ENCODE measurements around the gene PIGM.
A peak's percentile ranks its signal among the peaks of the same experiment; 100 is the strongest.
"Not testable (repeated sequence)": the region's sequence is repeated elsewhere in the genome, so short reads cannot be mapped to it uniquely, and the experiment has no call there.

PIGM gene

DNA sequence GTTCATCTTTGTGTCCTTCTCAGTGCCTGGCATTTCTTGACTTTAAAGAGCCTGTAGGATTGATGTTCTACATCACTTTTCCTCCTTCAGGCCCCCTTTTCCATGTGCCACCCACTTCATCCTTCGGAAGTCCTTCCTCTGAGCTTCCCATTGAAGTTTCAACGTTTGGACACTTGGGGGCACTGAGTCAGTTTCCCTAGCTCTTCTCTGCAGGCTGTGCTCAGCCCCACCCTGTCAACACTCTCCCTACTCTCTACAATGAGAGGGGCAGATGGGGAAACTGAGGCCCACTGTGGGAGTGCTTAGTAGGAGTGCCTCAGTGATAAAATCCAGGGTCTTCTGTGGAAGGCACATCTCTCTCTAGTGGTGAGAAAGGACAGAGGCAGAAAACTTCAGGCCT lies 26.3 kb upstream of the PIGM start:
- DNase-seq, result no peak

GRCh38 chr1:160056648-160057169 lies 24.9 kb upstream of the PIGM start:
- DNase-seq, result no peak

DNA sequence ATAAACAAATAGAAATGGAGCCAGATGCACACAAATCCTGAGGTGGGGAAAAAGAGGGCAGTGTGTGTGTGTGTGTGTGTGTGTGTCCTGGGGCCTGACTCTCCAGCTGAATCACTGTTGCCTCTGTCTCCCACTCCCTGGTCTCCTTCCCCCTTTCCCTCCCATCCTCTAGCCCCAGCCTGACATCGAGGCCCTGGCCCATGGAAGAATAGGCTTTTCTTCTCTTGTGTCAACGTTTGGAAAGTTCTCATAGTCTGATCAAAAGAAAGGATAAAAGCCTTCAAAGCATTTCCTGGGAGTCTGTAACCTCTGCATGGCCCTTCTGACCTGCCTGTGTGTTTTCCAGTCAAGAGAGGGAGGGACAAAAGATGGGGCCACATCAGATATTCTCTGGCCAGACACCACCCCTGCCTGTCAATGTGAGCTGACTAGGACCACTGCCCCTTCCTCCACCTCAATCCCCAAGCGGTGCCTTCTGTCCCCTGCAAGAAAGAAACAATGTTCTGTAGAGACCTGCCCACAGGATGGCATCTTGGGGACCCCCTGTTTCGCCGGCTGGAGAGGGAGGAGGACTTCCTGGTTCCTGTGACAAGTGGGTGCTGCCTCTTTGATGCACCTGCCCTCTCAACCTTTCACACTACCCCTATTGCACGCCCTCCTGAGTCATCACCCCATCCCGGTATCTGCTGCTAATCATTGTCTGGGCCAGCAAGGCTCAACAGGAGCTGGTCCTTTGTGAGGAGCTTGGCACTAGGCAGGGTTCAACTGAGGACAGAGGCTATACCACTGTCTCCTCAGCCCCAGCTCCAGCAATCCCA lies 22.0 kb upstream of the PIGM start:
- no peak for DNase-seq

GRCh38 chr1:160052936-160053335 lies 21.1 kb upstream of the PIGM start:
- DNase-seq, result no peak

DNA sequence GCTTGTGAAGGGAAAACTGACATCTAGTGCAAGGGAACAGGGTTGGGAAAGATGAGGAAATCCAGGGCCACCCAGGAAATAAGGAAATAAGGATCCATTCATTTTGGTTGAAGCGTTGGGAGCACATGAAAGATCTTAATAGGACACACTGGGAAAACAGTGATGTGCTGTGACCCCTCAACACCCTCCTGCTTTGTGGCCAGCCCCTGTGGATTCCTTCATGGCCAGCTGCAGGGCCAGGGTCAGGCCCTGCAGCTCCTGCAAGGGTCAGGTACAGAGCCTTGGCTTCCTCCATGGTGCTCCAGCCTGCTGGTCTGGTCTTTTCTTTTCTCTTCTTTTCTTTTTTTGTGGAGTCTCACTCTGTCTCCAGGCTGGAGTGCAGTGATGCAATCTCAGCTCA lies 18.8 kb upstream of the PIGM start:
- no peak for DNase-seq

- not testable (repeated sequence) for DNase-seq
These were observed 18.4 kb upstream of the PIGM start for GRCh38 chr1:160050182-160050581.

- no peak for DNase-seq
These were observed 17.3 kb upstream of the PIGM start for GRCh38 chr1:160049101-160049500.

DNA sequence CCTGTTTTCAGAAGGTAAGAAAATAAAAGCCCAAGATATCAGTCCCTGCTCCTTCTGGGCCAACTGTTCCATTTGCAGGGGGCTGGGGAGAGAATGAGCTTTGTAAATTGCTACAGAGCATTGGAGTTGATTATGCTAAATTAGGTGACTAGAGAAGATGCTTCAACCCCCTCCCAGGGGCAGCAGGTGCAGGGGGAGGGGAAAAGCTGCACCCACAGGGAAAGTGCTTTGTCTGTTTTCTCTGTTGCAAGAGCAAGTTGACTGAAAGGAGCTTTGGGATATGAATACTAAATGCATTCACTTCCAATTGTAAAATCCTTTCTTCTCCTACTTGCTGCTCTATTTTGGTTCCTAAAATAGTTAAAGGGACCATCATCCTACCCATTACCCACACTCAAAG lies 16.5 kb upstream of the PIGM start:
- DNase-seq, result no peak

DNA sequence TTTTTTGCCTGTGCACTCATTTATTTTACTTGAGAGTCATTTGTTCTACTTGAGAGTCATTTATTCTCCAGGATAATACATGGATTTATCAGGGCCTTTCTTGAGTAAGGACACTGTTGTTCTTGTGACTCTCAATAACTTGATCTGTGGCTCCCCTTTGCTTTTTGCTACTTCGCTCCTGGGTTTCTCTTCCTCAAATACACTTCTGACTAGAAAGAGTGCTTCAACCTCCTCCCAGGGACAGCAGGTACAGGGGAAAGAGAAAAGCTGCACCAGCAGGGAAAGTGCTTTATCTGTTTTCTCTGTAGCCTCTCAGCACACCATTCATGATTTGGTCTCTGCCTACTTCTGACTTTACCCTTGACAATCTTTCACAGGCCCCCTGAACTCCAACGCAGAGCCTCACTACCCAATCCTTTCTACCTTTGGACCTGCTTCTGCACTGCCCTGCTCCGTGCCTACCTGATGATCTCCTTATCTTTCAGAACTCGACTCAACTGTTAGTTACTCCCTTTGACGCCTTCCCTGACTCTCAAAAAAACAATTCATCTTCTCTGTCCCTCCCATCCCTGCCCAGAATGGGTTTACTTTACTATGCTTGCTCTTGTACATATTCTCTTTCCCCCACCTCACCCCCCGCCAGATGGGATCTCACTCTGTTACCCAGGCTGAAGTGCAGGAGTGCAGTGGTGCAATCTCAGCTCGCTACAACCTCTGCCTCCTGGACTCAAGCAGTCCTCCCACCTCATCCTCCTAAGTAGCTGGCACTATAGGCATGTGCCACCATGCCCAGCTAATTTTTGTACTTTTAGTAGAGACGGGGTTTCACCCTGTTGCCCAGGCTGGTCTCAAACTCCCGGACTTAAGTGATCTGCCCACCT lies 15.6 kb upstream of the PIGM start:
- no peak for DNase-seq

DNA sequence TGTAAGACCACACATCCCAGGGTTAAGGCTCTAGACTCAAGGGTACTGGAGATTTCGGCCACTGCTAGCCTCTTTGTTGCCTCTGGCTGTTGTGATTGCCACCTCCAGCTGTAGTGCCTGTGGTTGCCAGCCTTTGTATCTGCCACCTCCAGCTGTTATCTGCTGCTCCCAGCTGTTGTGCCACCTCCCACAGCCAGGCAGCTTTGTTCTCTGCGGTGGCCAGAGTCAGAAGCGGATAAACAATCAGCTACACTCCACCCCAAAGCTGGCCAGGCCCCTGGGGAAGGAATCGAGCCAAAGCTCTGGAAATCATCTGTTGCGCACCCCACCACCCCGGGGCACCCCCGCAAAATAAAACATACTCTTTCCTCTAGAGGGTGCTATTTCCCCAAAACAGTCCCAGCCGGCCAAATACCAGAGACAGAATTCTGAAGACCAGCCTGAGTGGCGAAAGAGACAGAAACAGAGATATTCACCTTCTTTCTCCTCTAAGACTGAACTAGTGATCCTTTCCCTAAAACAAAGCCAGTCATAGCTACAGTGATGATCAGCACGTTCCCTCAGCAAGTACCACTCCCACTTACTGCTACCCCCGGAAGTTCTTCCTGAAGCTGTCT lies 14.8 kb upstream of the PIGM start:
- peak; percentile 43 for DNase-seq

DNA sequence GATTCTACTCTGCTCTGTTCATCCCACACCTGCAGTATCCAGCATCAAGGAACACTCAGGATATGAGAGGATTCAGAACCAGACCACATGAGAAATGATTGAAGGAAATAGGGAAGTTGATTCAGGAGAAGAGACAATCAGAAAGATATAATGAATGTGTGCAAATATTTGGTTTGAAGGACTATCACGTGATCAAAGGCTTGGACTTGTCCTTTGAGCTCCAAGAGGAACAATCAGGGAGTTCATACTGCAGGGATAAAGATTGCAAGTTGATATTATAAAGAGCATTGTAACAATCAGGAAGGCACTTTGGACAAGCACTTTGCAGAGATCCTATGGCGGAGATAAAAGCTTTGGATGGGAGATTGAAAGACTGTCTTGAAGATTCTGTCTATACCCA lies 13.9 kb upstream of the PIGM start:
- DNase-seq, result no peak

GRCh38 chr1:160043543-160043942 lies 11.8 kb upstream of the PIGM start:
- no peak for DNase-seq

DNA sequence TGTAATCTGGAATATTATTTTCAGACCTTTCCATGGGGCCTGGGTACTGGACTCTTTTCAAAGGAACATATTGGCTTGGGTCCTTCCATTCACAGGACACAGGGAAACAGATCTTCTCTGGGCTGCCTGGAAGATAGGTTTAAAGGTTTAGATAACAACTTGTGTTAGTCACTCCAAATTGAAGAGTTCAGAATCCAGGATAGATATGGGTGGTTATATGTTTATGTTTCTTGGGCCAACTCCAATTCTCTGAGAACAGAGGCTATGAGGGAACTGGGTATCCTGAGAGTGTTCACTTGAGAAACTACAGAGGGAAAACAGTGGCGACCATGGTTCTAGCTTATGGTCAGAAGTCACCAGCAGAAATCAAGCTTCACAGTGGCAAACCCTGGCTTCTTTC lies 8.7 kb upstream of the PIGM start:
- no peak for DNase-seq

- no peak for DNase-seq
These were observed 503 bp upstream of the PIGM start for GRCh38 chr1:160032165-160032820.

DNA sequence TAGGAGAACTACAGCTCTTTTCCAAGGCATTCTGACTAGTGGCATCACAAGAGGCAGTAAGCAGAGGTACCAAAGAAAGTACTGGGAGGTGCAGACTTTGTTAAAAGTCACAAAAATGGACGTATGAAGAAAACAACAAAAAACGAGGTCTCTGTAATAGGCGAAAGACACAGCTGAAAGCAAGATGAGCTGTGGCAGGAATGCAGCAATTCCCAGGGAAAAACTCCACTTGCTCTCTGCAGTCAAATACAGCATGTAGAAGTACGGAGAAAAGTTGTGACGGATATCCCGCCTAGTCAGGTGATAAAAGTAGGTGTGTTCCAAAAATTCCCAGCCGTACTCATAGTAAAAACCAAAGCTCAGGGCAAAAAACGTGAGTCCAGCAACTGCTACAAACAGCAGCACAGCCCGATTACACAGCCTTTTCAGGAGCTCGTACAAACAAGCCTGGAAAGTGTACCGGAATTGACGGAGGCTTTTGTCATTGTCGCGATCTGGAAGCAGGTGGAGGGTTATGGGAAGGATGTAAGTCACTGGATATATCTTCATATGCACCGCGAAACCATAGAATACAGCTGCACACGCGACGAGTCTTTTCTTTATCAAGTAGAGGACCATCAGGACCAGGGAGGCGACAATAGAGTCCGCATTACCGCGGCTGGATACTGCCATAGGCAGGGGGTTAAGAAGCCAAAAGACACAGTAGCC lies 979 bp downstream of the PIGM start:
- DNase-seq, result no peak

GRCh38 chr1:160028426-160028825 lies 3.4 kb downstream of the PIGM start:
- no peak for DNase-seq

DNA sequence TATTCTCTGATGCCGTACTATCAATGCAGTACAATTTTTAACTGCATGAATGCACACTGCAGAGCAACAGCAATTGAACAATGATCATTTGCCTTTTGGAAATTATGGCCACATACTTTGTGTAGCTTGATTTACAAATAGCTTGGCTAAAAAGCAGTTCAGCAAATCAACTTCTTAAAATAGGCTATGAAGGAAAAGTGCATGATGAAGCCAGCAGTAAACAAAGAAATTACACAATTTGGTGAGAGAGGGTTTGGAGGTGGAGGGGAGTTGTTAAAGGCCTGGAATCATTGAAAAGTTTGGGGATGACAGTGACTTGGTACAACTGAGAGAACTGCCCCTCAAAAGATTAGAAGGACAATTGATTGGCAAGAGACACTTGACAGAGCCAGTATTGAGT lies 6.5 kb downstream of the PIGM start:
- DNase-seq, result no peak

GRCh38 chr1:160024195-160024905 lies 7.4 kb downstream of the PIGM start:
- no peak for DNase-seq

DNA sequence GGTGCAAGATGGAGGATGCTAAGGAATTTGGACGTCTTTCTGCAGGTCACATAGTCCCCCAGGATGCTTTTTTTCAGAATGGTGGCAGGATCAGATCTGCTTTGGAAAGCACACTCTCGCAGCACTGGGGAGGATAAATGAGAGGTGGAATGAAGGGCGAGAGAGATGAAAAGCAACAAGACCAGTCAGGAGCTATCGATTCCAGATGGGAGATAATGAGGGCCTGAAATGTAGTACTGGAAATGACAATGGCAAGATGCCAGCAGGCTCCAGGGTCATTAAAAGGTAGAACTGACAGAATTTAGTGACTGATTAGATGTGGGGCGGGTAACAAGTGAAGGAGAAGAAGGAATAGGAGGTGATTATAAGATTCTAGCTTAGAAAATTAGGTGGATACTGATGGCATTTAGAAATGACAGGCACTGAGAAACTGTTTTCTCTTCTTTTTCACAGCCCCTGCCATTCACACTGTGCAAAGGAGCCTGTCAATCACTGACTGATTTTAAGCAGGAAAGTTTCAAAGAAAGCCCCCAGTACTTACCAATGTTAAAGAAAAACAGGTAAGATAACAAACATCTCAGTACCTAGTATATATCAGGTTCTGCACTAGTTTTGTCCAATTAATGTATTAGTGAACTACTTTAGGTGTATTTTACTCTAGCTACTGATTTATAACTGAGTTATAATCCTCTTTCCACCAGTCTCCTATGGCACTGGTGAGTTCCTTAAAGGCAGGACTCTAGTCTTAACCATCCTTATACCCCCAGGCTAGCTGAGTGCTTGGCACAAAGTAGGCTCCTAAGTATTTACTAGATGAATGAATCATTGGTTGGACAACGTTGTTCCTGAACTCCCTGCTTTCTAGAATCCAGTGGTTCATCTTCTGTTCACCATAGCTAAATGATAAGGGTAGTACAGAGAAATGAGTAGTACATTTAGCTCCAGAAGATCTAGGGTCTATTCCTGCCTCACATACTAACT lies 9.2 kb downstream of the PIGM start:
- DNase-seq, result no peak

DNA sequence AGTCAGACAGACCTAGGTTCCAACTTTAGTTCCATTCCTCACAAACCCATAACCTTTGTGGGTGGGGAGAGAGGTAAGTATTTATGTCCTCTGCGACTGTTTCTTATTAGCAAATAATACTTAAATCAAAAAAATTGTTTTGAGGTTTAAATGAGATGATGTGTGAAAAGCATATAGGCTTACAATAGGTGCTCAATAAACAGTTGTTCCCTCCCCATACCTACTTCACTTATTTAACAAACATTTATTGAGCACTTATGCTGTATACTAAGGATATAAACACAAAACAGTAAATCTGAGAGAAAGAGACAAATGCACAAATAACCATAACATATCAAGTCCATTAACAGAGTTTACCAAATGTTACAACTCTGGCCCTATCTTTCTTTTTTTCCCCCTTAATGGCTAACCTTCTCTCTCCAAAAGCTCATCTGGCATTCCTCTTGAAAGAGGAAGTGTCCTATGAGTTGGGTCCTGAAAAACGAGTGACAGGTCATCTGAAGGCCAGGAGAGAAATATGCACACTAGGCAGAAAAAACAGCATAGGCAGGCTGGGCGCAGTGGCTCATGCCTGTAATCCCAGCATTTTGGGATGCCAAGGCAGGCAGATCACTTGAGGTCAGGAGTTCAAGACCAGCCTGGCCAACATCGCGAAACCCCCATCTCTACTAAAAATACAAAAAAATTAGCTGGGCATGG lies 10.3 kb downstream of the PIGM start:
- DNase-seq, result no peak

Data from central memory CD4-positive, alpha-beta T cell (primary cell).